IMR-90 (cell line): Measurements from ENCODE around the gene DDX20. TPM values are rescaled to one million over a fixed set of nuclear protein-coding genes. Genes with fewer than 3 reads are reported as not detected.

ENCODE experiments used
- ATAC-seq: fragments of 200-7000 bp; cut with Tn5 transposase; 2 replicates; pipeline ENCODE4 v1.9.1; 2020; ENCODE audit warnings: low read depth, mild to moderate bottlenecking, moderate library complexity
- BruUV-seq: library from RNA; stranded (reverse); fragments of 400-500 nt; replicated peaks from 2 replicates; lab custom pipeline; 2021; lab: Mats Ljungman, UMichigan
- CTCF ChIA-PET: fragments of 300-600 bp; formaldehyde crosslinking; extraction: SDS; loops from one replicate; lab custom pipeline; 2021; ENCODE audit warnings: antibody characterized with exemption; lab: Yijun Ruan, JAX
- POLR2A ChIA-PET: fragments of 300-600 bp; sonication (Branson Sonifier 250); formaldehyde crosslinking; loops from one replicate; lab custom pipeline; 2022; ENCODE audit warnings: antibody characterized with exemption; ENCODE audit not compliant: unreplicated experiment; lab: Charles Lee
- DNase-seq: peaks from one replicate; pipeline ENCODE4 v3.0.0; 2013
- H2AFZ ChIP-seq: replicated peaks from 2 replicates; pipeline ENCODE3; 2013; ENCODE audit warnings: low read length, mild to moderate bottlenecking; ENCODE audit not compliant: poor library complexity
- H2AK5ac ChIP-seq: 2 replicates; pipeline ENCODE4 v1.6.1; 2013; ENCODE audit warnings: low read depth, low read length, inconsistent platforms
- H2AK9ac ChIP-seq: replicated peaks from 2 replicates; pipeline ENCODE3; 2013; ENCODE audit warnings: mild to moderate bottlenecking, low read depth, low read length, moderate library complexity; ENCODE audit not compliant: poor library complexity
- H2BK120ac ChIP-seq: 2 replicates; pipeline ENCODE4 v1.6.1; 2013; ENCODE audit warnings: low read depth, low read length, inconsistent platforms
- H2BK15ac ChIP-seq: 3 replicates; pipeline ENCODE4 v1.6.1; 2013; ENCODE audit warnings: low read depth, low read length, inconsistent platforms
- H2BK20ac ChIP-seq: 2 replicates; pipeline ENCODE4 v1.6.1; 2013; ENCODE audit warnings: low read depth, mild to moderate bottlenecking, inconsistent platforms, low read length, moderate library complexity
- H2BK5ac ChIP-seq: 2 replicates; pipeline ENCODE4 v1.6.1; 2013; ENCODE audit warnings: mild to moderate bottlenecking, low read depth, low read length, inconsistent platforms; ENCODE audit not compliant: poor library complexity, severe bottlenecking
- H3K14ac ChIP-seq: replicated peaks from 2 replicates; pipeline ENCODE4 v1.6.1; 2013; ENCODE audit warnings: low read depth, low read length, inconsistent platforms
- H3K18ac ChIP-seq: 2 replicates; pipeline ENCODE4 v1.6.1; 2013; ENCODE audit warnings: low read depth, low read length, control low read depth
- H3K23ac ChIP-seq: 2 replicates; pipeline ENCODE4 v1.6.1; 2013; ENCODE audit warnings: low read depth, low read length, inconsistent platforms
- H3K27ac ChIP-seq: 2 replicates; pipeline ENCODE4 v1.5.1; 2013; ENCODE audit warnings: mild to moderate bottlenecking, control low read depth, low read length; ENCODE audit not compliant: insufficient read depth
- H3K27me3 ChIP-seq: 2 replicates; pipeline ENCODE4 v1.6.1; 2013; ENCODE audit warnings: low read length; ENCODE audit not compliant: control insufficient read depth, insufficient read depth
- H3K36me3 ChIP-seq: 2 replicates; pipeline ENCODE4 v1.6.1; 2013; ENCODE audit warnings: low read length, mixed read lengths; ENCODE audit not compliant: control insufficient read depth, insufficient read depth
- H3K4ac ChIP-seq: 2 replicates; pipeline ENCODE4 v1.6.1; 2013; ENCODE audit warnings: low read depth, low read length, inconsistent platforms
- H3K4me1 ChIP-seq: 2 replicates; pipeline ENCODE4 v1.6.1; 2013; ENCODE audit warnings: low read length, mixed read lengths; ENCODE audit not compliant: control insufficient read depth, insufficient read depth
- H3K4me2 ChIP-seq: 2 replicates; pipeline ENCODE4 v1.6.1; 2013; ENCODE audit warnings: low read depth, mild to moderate bottlenecking, control low read depth, low read length, moderate library complexity
- H3K4me3 ChIP-seq: 2 replicates; pipeline ENCODE4 v1.5.1; 2013; ENCODE audit warnings: low read depth, mild to moderate bottlenecking, control low read depth, low read length, moderate library complexity; ENCODE audit not compliant: insufficient read depth
- H3K56ac ChIP-seq: 2 replicates; pipeline ENCODE4 v1.6.1; 2013; ENCODE audit warnings: low read length, inconsistent platforms; ENCODE audit not compliant: insufficient read depth; ENCODE audit errors: extremely low read depth
- H3K79me1 ChIP-seq, 2 experiments: 2 replicates each; pipeline ENCODE4 v1.6.1; 2013; ENCODE audit warnings: low read length in 2 of 2, inconsistent platforms in 1 of 2, low read depth in 1 of 2
- H3K9ac ChIP-seq: 2 replicates; pipeline ENCODE4 v1.6.1; 2013; ENCODE audit warnings: low read depth, low read length, control low read depth
- H3K9me1 ChIP-seq: 2 replicates; pipeline ENCODE4 v1.6.1; 2013; ENCODE audit warnings: low read length, inconsistent platforms; ENCODE audit not compliant: insufficient read depth
- H3K9me3 ChIP-seq: 2 replicates; pipeline ENCODE4 v1.6.1; 2013; ENCODE audit warnings: low read length; ENCODE audit not compliant: control insufficient read depth, insufficient read depth
- H4K20me1 ChIP-seq: 2 replicates; pipeline ENCODE4 v1.6.1; 2013; ENCODE audit warnings: low read length, inconsistent platforms; ENCODE audit not compliant: insufficient read depth
- H4K5ac ChIP-seq: 2 replicates; pipeline ENCODE4 v1.6.1; 2013; ENCODE audit warnings: mild to moderate bottlenecking, low read depth, low read length, control low read depth
- H4K8ac ChIP-seq, 2 experiments: 2 replicates each; pipeline ENCODE4 v1.6.1; 2013; ENCODE audit warnings: low read depth in 2 of 2, low read length in 2 of 2, control low read depth in 1 of 2, inconsistent platforms in 1 of 2
- H4K91ac ChIP-seq: 2 replicates; pipeline ENCODE4 v1.6.1; 2013; ENCODE audit warnings: low read depth, low read length, inconsistent platforms; ENCODE audit not compliant: insufficient read depth
- BHLHE40 ChIP-seq: fragments of 150-350 bp; IDR thresholded peaks from 2 replicates; pipeline ENCODE4 v1.6.1; 2016; ENCODE audit warnings: mild to moderate bottlenecking, low read depth, low read length
- CEBPB ChIP-seq: IDR thresholded peaks from 2 replicates; pipeline ENCODE4 v1.6.1; 2012; ENCODE audit warnings: low read depth, low read length, improper control_type of control experiment
- CHD1 ChIP-seq: IDR thresholded peaks from 2 replicates; pipeline ENCODE4 v1.6.1; 2012; ENCODE audit warnings: low read depth, low read length, improper control_type of control experiment
- MAFK ChIP-seq: IDR thresholded peaks from 2 replicates; pipeline ENCODE4 v1.6.1; 2012; ENCODE audit warnings: low read depth, low read length, improper control_type of control experiment
- MAZ ChIP-seq: IDR thresholded peaks from 2 replicates; pipeline ENCODE4 v1.6.1; 2012; ENCODE audit warnings: low read depth, mild to moderate bottlenecking, low read length, improper control_type of control experiment, moderate library complexity, borderline replicate concordance
- MXI1 ChIP-seq: IDR thresholded peaks from 2 replicates; pipeline ENCODE4 v1.6.1; 2012; ENCODE audit warnings: low read depth, mild to moderate bottlenecking, low read length, moderate library complexity, borderline replicate concordance
- POLR2A ChIP-seq: IDR thresholded peaks from 2 replicates; pipeline ENCODE4 v1.6.1; 2012; ENCODE audit warnings: mild to moderate bottlenecking, low read depth, low read length
- RAD21 ChIP-seq: IDR thresholded peaks from 2 replicates; pipeline ENCODE4 v1.6.1; 2012; ENCODE audit warnings: low read length, improper control_type of control experiment
- RCOR1 ChIP-seq: IDR thresholded peaks from 2 replicates; pipeline ENCODE4 v1.6.1; 2012; ENCODE audit warnings: mild to moderate bottlenecking, low read length, improper control_type of control experiment; ENCODE audit not compliant: insufficient replicate concordance
- RFX5 ChIP-seq: IDR thresholded peaks from 2 replicates; pipeline ENCODE4 v1.8.0; 2012; ENCODE audit warnings: low read depth, mild to moderate bottlenecking, low read length, moderate library complexity
- SMC3 ChIP-seq: fragments of 150-350 bp; IDR thresholded peaks from 2 replicates; pipeline ENCODE4 v1.6.1; 2016; ENCODE audit warnings: low read depth, mild to moderate bottlenecking, antibody characterized with exemption, low read length, moderate library complexity
- WGBS, 2 experiments: methylation state at CpG; one replicate each; pipeline versions ENCODE4 v1.1.5 to v1.1.7; 2013; ENCODE audit warnings: missing lambda C conversion rate in 2 of 2; ENCODE audit not compliant: insufficient read length in 1 of 2; ENCODE audit errors: extremely low coverage in 2 of 2; 5-methylcytosine and 5-hydroxymethylcytosine counted together
- dilution Hi-C: fragments of 300-500 bp; cut with HindIII; formaldehyde crosslinking; loops from one replicate; pipeline ENCODE4 v1.14.3; 2018; ENCODE audit warnings: low sequenced_read_pairs; ENCODE audit not compliant: unreplicated experiment
- in situ Hi-C: fragments of 300-500 bp; cut with MboI; formaldehyde crosslinking; loops from 3 replicates; pipeline ENCODE4 v1.14.3; 2019; ENCODE audit warnings: low sequenced_read_pairs, inconsistent platforms, mixed read lengths
- intact Hi-C: fragments of 100-400 bp; cut with micrococcal nuclease; formaldehyde crosslinking; loops from 2 replicates; pipeline ENCODE4 v1.10.0; 2022
- polyA plus RNA-seq, 3 experiments: library from polyadenylated mRNA; depleted of rRNA; stranded (reverse); fragments of >200 nt; gene quantifications; 2 replicates each; pipeline ENCODE4 v1.2.3, GENCODE V29; 2012; ENCODE audit warnings: low replicate concordance in 1 of 3
- total RNA-seq: library from RNA; depleted of rRNA; stranded (reverse); fragments of >200 nt; gene quantifications from 2 replicates; pipeline ENCODE4 v1.2.3, GENCODE V29; 2012
- TF ChIP-seq, protein P1 (sequence below): fragments of 150-350 bp; IDR thresholded peaks from 2 replicates; pipeline ENCODE4 v1.6.1; 2016; ENCODE audit warnings: low read depth, mild to moderate bottlenecking, low read length, moderate library complexity, borderline replicate concordance
- TF ChIP-seq, protein P2 (sequence below): conservative IDR thresholded peaks from 2 replicates; pipeline ENCODE4 v1.5.1; 2012; ENCODE audit warnings: mild to moderate bottlenecking, low read depth, low read length, improper control_type of control experiment

The DDX20 gene
- total and polyA plus RNA-seq, 2 of the 4 experiments (the other 2 are of a cell fraction) = 5.7 to 10.9 TPM

DNA sequence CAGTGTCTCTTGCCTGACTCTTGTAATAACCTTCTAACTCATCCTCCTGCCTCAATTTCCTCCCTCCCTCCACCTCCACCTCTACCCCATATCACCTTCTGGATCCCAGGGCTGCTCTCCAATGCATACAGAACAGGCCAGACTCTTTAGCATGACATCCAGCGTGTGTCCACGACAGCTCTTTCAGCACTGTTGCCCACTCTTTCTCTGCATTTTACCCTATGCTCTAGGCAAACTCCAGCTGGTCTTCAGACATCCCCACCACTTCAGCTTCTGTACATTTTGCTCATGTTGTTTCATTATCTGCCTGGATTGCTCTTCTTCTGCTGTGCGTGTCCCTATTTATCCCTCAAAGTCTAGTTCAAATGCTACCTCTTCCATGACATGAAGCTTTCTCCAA, 21.3 kb upstream of the DDX20 start:
- Histone ChIP-seq H3K56ac (no peak overlapping the region), H2BK20ac (peak overlapping the region; percentile 9; the same call in 1 of the 2 replicates), H2BK15ac (0 out of 3 replicates have a peak overlapping the region, but pooled peaks have one; percentile 0), H3K27me3 (no peaks in the 10 kb centered on the region), H3K4me2 (no peak overlapping the region), H2AFZ (no peak overlapping the region), H4K91ac (peak overlapping the region; percentile 58; the same call in 1 of the 2 replicates), H3K9me1 (peaks cover 32% of the 10 kb centered on the region), H3K9ac (no peak overlapping the region), H3K27ac (no peak overlapping the region), H2BK120ac (peak overlapping the region; percentile 46; the same call in 1 of the 2 replicates), H3K4me1 (peaks cover 35% of the 10 kb centered on the region), H3K79me1 (peaks cover 18 to 74% of the 10 kb centered on the region in 2 experiments; a peak in 2 of 4 replicates), H4K8ac (peak overlapping the region in 1 of 2 experiments; percentile 67; a peak in 2 of 4 replicates), H4K5ac (no peak overlapping the region), H2AK9ac (peak overlapping the region; percentile 31), H3K4me3 (no peak overlapping the region), H3K14ac (peak overlapping the region; percentile 84; the same call in 1 of the 2 replicates), H3K36me3 (no peaks in the 10 kb centered on the region), H3K4ac (peak overlapping the region; percentile 72), H4K20me1 (peaks cover 7% of the 10 kb centered on the region; the same call in 1 of the 2 replicates), H2AK5ac (peak overlapping the region; percentile 37), H2BK5ac (no peak overlapping the region), H3K9me3 (no peaks in the 10 kb centered on the region), H3K23ac (peak overlapping the region; percentile 46; the same call in 1 of the 2 replicates), H3K18ac (no peak overlapping the region)
- dilution Hi-C loops = no loop called here
- no peak for ATAC-seq
- in situ Hi-C loops = no loop called here
- intact Hi-C loops = no loop called here
- no peak for DNase-seq
- TF ChIP-seq MAFK = no peak
- TF ChIP-seq RCOR1 = no peak
- no peak for TF ChIP-seq SMC3
- no peak for TF ChIP-seq CHD1
- no peak for TF ChIP-seq MXI1
- TF ChIP-seq POLR2A = no peak
- TF ChIP-seq MAZ = no peak
- TF ChIP-seq, protein P1, sequence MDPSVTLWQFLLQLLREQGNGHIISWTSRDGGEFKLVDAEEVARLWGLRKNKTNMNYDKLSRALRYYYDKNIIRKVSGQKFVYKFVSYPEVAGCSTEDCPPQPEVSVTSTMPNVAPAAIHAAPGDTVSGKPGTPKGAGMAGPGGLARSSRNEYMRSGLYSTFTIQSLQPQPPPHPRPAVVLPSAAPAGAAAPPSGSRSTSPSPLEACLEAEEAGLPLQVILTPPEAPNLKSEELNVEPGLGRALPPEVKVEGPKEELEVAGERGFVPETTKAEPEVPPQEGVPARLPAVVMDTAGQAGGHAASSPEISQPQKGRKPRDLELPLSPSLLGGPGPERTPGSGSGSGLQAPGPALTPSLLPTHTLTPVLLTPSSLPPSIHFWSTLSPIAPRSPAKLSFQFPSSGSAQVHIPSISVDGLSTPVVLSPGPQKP = no peak
- TF ChIP-seq BHLHE40 = no peak
- TF ChIP-seq, protein P2, sequence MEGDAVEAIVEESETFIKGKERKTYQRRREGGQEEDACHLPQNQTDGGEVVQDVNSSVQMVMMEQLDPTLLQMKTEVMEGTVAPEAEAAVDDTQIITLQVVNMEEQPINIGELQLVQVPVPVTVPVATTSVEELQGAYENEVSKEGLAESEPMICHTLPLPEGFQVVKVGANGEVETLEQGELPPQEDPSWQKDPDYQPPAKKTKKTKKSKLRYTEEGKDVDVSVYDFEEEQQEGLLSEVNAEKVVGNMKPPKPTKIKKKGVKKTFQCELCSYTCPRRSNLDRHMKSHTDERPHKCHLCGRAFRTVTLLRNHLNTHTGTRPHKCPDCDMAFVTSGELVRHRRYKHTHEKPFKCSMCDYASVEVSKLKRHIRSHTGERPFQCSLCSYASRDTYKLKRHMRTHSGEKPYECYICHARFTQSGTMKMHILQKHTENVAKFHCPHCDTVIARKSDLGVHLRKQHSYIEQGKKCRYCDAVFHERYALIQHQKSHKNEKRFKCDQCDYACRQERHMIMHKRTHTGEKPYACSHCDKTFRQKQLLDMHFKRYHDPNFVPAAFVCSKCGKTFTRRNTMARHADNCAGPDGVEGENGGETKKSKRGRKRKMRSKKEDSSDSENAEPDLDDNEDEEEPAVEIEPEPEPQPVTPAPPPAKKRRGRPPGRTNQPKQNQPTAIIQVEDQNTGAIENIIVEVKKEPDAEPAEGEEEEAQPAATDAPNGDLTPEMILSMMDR = no peak
- no peak for TF ChIP-seq RFX5
- TF ChIP-seq RAD21 = no peak
- no peak for TF ChIP-seq CEBPB
- ChIA-PET CTCF (interaction anchor here (1.1 kb wide), 1 partner anchor 20 kb away, joined by 3 read pairs; no protein-coding TSS in a partner anchor), POLR2A (no interaction called here)
- BruUV-seq = no TSS peak
- WGBS, 2 experiments = 86% methylated on average over 3 of the region's 3 CpGs; no CpG with 5 or more reads in 1 of the 2 experiments
